Mesendoderm (in vitro differentiated cells): ENCODE data around the gene P2RY2.

Experiments used
- DNase-seq: peaks from one replicate; pipeline ENCODE4 v3.0.0; 2013
- H2AK5ac ChIP-seq: 2 replicates; pipeline ENCODE4 v1.6.1; 2013; ENCODE audit warnings: low read length, inconsistent platforms
- H2BK120ac ChIP-seq: 2 replicates; pipeline ENCODE4 v1.6.1; 2013; ENCODE audit warnings: low read depth, mild to moderate bottlenecking, low read length, moderate library complexity, mixed read lengths
- H2BK15ac ChIP-seq: replicated peaks from 2 replicates; pipeline ENCODE4 v1.6.1; 2013; ENCODE audit warnings: low read depth, mild to moderate bottlenecking, moderate library complexity
- H2BK5ac ChIP-seq: 2 replicates; pipeline ENCODE4 v1.6.1; 2013; ENCODE audit warnings: low read length, inconsistent platforms
- H3K18ac ChIP-seq: 2 replicates; pipeline ENCODE4 v1.6.1; 2013; ENCODE audit warnings: mild to moderate bottlenecking, low read length, mixed read lengths
- H3K23ac ChIP-seq: one replicate; pipeline ENCODE4 v1.6.1; 2013; ENCODE audit warnings: low read length
- H3K27ac ChIP-seq: 2 replicates; pipeline ENCODE4 v1.5.1; 2013; ENCODE audit warnings: low read depth, mild to moderate bottlenecking, inconsistent platforms, low read length, moderate library complexity
- H3K27me3 ChIP-seq: 2 replicates; pipeline ENCODE4 v1.6.1; 2013; ENCODE audit warnings: low read length, control low read depth, mild to moderate bottlenecking, inconsistent platforms; ENCODE audit not compliant: insufficient read depth, poor library complexity
- H3K36me3 ChIP-seq: 2 replicates; pipeline ENCODE4 v1.6.1; 2013; ENCODE audit warnings: low read length, inconsistent platforms; ENCODE audit not compliant: control insufficient read depth, insufficient read depth
- H3K4ac ChIP-seq: one replicate; pipeline ENCODE4 v1.6.1; 2013; ENCODE audit warnings: low read depth, mild to moderate bottlenecking, low read length, moderate library complexity
- H3K4me1 ChIP-seq: 2 replicates; pipeline ENCODE4 v1.6.1; 2013; ENCODE audit warnings: low read depth, low read length, inconsistent platforms; ENCODE audit not compliant: control insufficient read depth
- H3K4me2 ChIP-seq: 2 replicates; pipeline ENCODE4 v1.6.1; 2013; ENCODE audit warnings: low read length
- H3K4me3 ChIP-seq: 2 replicates; pipeline ENCODE4 v1.5.1; 2013; ENCODE audit warnings: mild to moderate bottlenecking, low read length
- H3K56ac ChIP-seq: one replicate; pipeline ENCODE4 v1.6.1; 2013; ENCODE audit warnings: low read length
- H3K79me1 ChIP-seq: 2 replicates; pipeline ENCODE4 v1.6.1; 2013; ENCODE audit warnings: low read length, inconsistent platforms
- H3K79me2 ChIP-seq: 2 replicates; pipeline ENCODE4 v1.6.1; 2013; ENCODE audit warnings: mild to moderate bottlenecking, low read length; ENCODE audit not compliant: control insufficient read depth, insufficient read depth
- H3K9ac ChIP-seq: 2 replicates; pipeline ENCODE4 v1.6.1; 2013; ENCODE audit warnings: low read length, inconsistent platforms
- H4K5ac ChIP-seq: one replicate; pipeline ENCODE4 v1.6.1; 2013; ENCODE audit warnings: low read length
- H4K8ac ChIP-seq: one replicate; pipeline ENCODE4 v1.6.1; 2013; ENCODE audit warnings: low read depth, mild to moderate bottlenecking, control low read depth, low read length, moderate library complexity
- WGBS: extraction: QIAGEN DNeasy Blood & Tissue Kit; methylation state at CpG from one replicate; pipeline ENCODE4 v1.1.7; 2013; ENCODE audit warnings: low lambda C conversion rate, missing lambda C conversion rate; ENCODE audit not compliant: insufficient coverage; ENCODE audit errors: extremely low coverage; 5-methylcytosine and 5-hydroxymethylcytosine counted together

P2RY2 gene

DNA sequence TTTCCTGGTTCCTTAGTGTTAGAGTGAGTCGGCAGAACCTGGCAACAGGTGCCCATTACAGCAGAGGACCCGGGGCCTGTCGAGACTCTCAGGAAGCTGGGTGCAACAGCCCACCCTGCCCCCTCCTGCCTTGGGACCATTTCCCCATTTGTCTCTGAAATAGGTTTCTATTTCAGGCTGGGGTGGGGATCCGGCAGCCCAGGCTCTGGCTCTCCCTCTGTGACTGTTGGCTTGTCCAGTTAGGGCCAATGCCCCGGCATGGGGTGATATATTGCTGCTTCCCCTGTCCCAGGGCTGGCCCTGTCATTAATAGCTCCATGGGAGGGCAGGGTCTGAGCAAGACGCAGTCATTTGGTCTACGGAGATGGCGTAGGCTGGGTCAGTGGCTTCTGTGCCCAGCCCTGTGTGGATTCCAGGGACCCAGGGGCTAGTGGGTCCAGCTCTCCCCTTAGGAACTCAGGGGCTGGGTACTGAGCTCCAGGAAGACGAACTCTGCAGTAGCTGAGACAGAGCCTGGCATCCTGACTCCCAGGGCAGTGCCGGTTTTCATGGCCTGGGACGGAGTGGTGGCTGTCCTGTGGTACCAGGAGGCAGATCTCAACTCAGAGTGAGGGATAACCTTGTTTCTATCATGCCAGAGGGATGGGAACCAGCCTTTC, 56.8 kb downstream of the P2RY2 start:
- Histone ChIP-seq H3K79me1 (no peaks in the 10 kb centered on the region), H4K5ac (no peak overlapping the region), H3K23ac (no peak overlapping the region), H4K8ac (no peak overlapping the region), H3K79me2 (no peaks in the 10 kb centered on the region), H3K36me3 (no peaks in the 10 kb centered on the region), H3K4me1 (no peaks in the 10 kb centered on the region), H3K4ac (no peak overlapping the region), H2BK120ac (no peak overlapping the region), H3K4me2 (no peak overlapping the region), H3K56ac (no peak overlapping the region), H3K27me3 (no peaks in the 10 kb centered on the region), H2BK15ac (no peak overlapping the region), H3K18ac (no peak overlapping the region), H2BK5ac (no peak overlapping the region), H3K4me3 (no peak overlapping the region), H3K27ac (no peak overlapping the region), H3K9ac (no peak overlapping the region), H2AK5ac (no peak overlapping the region)
- WGBS: no CpG with 5 or more reads among the region's 11 CpGs
- no peak for DNase-seq

DNA sequence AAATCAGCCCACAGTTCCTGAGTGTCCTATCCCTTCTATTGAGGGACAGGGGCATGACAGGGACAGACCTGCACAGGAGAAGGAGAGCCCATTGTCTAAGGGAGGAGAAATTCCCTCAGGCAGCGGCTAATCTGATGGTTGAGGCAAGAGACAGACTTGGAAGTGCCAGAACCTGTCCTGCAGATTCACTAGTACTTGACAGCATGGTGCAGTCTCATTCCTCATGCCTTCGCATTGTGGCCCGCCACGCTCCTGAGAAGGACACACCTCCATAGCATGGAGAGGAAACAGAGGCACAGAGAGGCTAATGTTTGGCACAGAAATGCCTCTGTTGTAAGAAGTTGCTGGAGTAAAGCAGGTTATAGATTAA, 57.3 kb downstream of the P2RY2 start:
- Histone ChIP-seq H2BK15ac (no peak overlapping the region), H4K8ac (no peak overlapping the region), H3K79me1 (no peaks in the 10 kb centered on the region), H3K27me3 (no peaks in the 10 kb centered on the region), H3K79me2 (no peaks in the 10 kb centered on the region), H3K23ac (no peak overlapping the region), H3K4me3 (no peak overlapping the region), H3K4me2 (no peak overlapping the region), H4K5ac (no peak overlapping the region), H3K56ac (no peak overlapping the region), H3K4me1 (no peaks in the 10 kb centered on the region), H3K27ac (no peak overlapping the region), H3K36me3 (no peaks in the 10 kb centered on the region), H3K4ac (no peak overlapping the region), H2AK5ac (no peak overlapping the region), H2BK5ac (no peak overlapping the region), H2BK120ac (no peak overlapping the region), H3K9ac (no peak overlapping the region), H3K18ac (no peak overlapping the region)
- no CpG with 5 or more reads among the region's 4 CpGs for WGBS
- peak; percentile 41 for DNase-seq

DNA sequence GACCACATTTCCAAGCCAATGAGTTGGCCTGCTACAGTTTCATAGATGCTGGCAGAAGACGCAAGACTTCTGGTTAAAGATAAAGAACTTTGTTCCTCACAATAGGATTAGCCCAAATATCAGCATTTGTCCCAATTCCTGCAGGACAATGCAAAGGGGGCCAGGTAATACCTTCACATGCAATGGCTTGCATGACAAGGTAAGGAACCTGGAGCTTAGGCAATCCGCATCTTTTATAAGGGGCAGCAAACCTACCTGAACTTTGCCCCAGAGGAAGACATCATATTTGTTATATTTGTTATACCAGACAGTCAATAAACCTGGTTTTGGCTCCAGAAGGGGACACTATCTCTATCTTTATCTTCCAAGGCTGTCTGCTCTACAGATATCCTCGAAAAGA, 59.4 kb downstream of the P2RY2 start:
- H3K9ac ChIP-seq: no peak overlapping the region
- H4K8ac ChIP-seq: no peak overlapping the region
- H2BK120ac ChIP-seq: no peak overlapping the region
- no peak overlapping the region for H3K4ac ChIP-seq
- H3K27ac ChIP-seq: no peak overlapping the region
- H3K79me1 ChIP-seq: no peaks in the 10 kb centered on the region
- no peaks in the 10 kb centered on the region for H3K79me2 ChIP-seq
- H2BK5ac ChIP-seq: no peak overlapping the region
- H3K27me3 ChIP-seq: no peaks in the 10 kb centered on the region
- no peak overlapping the region for H3K23ac ChIP-seq
- no peak overlapping the region for H2BK15ac ChIP-seq
- no peaks in the 10 kb centered on the region for H3K36me3 ChIP-seq
- H3K4me2 ChIP-seq: no peak overlapping the region
- H4K5ac ChIP-seq: no peak overlapping the region
- no peak overlapping the region for H3K56ac ChIP-seq
- no peak overlapping the region for H3K18ac ChIP-seq
- WGBS: no CpG with 5 or more reads among the region's 3 CpGs
- no peak for DNase-seq
- no peak overlapping the region for H2AK5ac ChIP-seq
- H3K4me3 ChIP-seq: no peak overlapping the region
- no peaks in the 10 kb centered on the region for H3K4me1 ChIP-seq

DNA sequence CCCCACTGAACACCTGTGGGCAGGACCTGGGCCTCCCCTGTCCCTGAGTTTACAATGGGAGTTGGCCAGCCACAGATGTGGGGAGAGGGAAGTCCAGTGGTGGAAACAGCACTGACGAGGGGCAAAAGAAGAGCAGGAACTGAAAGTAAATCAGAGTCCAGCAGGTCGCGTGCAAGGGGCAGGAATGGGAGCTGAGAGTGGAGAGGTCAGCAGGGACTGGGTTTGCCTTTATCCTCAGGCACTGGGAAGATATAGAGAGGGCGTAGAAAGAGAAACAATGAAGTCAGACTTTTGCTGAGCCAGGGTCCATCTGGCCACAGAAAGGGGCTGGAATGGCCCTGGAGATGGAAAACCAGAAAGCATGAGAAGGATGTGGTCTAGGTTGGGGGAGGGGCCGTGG, 62.5 kb downstream of the P2RY2 start:
- H4K5ac ChIP-seq: no peak overlapping the region
- no peak overlapping the region for H3K4me2 ChIP-seq
- no peak overlapping the region for H3K9ac ChIP-seq
- no peak overlapping the region for H3K23ac ChIP-seq
- H3K36me3 ChIP-seq: no peaks in the 10 kb centered on the region
- no peak overlapping the region for H3K4me3 ChIP-seq
- H3K79me2 ChIP-seq: no peaks in the 10 kb centered on the region
- DNase-seq: no peak
- H3K4me1 ChIP-seq: no peaks in the 10 kb centered on the region
- H3K4ac ChIP-seq: no peak overlapping the region
- no peak overlapping the region for H2BK15ac ChIP-seq
- no peak overlapping the region for H4K8ac ChIP-seq
- no peaks in the 10 kb centered on the region for H3K27me3 ChIP-seq
- no peak overlapping the region for H3K18ac ChIP-seq
- H2AK5ac ChIP-seq: no peak overlapping the region
- H3K79me1 ChIP-seq: no peaks in the 10 kb centered on the region
- H3K56ac ChIP-seq: no peak overlapping the region
- no peak overlapping the region for H3K27ac ChIP-seq
- H2BK120ac ChIP-seq: no peak overlapping the region
- H2BK5ac ChIP-seq: no peak overlapping the region
- WGBS: no CpG with 5 or more reads among the region's 5 CpGs

DNA sequence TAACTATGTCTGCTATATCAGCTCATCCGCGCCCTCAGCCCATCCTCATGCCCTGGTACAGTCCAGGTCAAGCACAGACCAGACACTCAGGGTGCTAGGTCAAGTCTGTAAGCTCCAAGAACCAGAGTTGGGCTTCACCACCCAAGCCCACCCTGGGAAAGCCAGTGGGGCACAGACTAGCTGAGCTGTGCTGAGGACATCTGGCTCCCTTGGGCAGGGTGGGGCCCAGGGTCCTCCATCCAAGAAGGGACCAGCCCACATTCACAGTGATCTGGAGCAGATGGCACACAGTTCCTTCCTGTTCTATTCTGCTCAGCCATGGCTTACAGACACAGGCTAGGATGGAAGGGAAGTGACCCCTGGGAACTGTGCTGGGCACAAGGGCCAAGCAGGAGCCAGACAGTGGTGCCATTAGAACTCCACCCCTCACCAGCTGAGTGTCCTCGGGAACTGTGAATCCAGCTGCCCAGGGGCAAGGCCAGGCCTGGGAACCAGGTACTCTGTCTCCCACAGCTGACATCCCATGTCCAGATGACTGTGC, 63.2 kb downstream of the P2RY2 start:
- no peak overlapping the region for H3K9ac ChIP-seq
- H3K79me2 ChIP-seq: no peaks in the 10 kb centered on the region
- H3K27ac ChIP-seq: no peak overlapping the region
- H3K36me3 ChIP-seq: no peaks in the 10 kb centered on the region
- no peak overlapping the region for H4K8ac ChIP-seq
- H2AK5ac ChIP-seq: no peak overlapping the region
- H3K4ac ChIP-seq: no peak overlapping the region
- H4K5ac ChIP-seq: no peak overlapping the region
- no peak overlapping the region for H3K4me2 ChIP-seq
- H2BK15ac ChIP-seq: no peak overlapping the region
- no peak overlapping the region for H3K23ac ChIP-seq
- H3K27me3 ChIP-seq: no peaks in the 10 kb centered on the region
- no peak overlapping the region for H3K56ac ChIP-seq
- no peaks in the 10 kb centered on the region for H3K79me1 ChIP-seq
- H3K4me3 ChIP-seq: no peak overlapping the region
- H2BK120ac ChIP-seq: no peak overlapping the region
- H3K18ac ChIP-seq: no peak overlapping the region
- H3K4me1 ChIP-seq: no peaks in the 10 kb centered on the region
- no CpG with 5 or more reads among the region's 3 CpGs for WGBS
- no peak overlapping the region for H2BK5ac ChIP-seq
- DNase-seq: no peak
